Thoracic aorta (tissue), 2 donors: ENCODE data around the gene CTTN. TPM values are rescaled to one million over a fixed set of nuclear protein-coding genes. Genes with fewer than 3 reads are reported as not detected.

ENCODE experiments used
- ATAC-seq: fragments of 150-250 bp; one replicate; pipeline ENCODE4 v1.8.0; 2017; ENCODE audit warnings: low read depth; ENCODE audit not compliant: insufficient number of reproducible peaks, low FRiP score
- DNase-seq: peaks from one replicate; pipeline ENCODE4 v3.0.0-alpha.2; 2020; ENCODE audit warnings: low spot score
- H3K27ac ChIP-seq, 2 donors: fragments of 200-600 bp; sonication (generic); 1 replicate in 1 of 2; 2 replicates in 1 of 2; pipeline ENCODE4 v1.5.1; 2016; ENCODE audit warnings: mild to moderate bottlenecking in 2 of 2, moderate library complexity in 2 of 2
- H3K27me3 ChIP-seq: fragments of 200-600 bp; sonication (generic); replicated peaks from 2 replicates; pipeline ENCODE4 v1.6.0; 2016; ENCODE audit warnings: mild to moderate bottlenecking; ENCODE audit not compliant: insufficient read depth
- H3K36me3 ChIP-seq: fragments of 200-600 bp; sonication (generic); one replicate; pipeline ENCODE4 v1.5.1; 2016
- H3K4me1 ChIP-seq, 2 donors: fragments of 200-600 bp; sonication (generic); 1 replicate in 1 of 2; 2 replicates in 1 of 2; pipeline versions ENCODE4 v1.5.1 to v1.6.0; 2016; ENCODE audit warnings: low read depth in 2 of 2, mild to moderate bottlenecking in 1 of 2; ENCODE audit not compliant: control insufficient read depth in 1 of 2
- H3K4me3 ChIP-seq: fragments of 200-600 bp; sonication (generic); 2 replicates; pipeline ENCODE4 v1.5.1; 2016; ENCODE audit warnings: mild to moderate bottlenecking
- H3K9me3 ChIP-seq: fragments of 200-600 bp; sonication (generic); 2 replicates; pipeline ENCODE4 v1.5.1; 2016
- total RNA-seq, 2 donors: library from RNA; depleted of rRNA; stranded (reverse); fragments of >200 nt; gene quantifications; one replicate each; pipeline versions ENCODE4 v1.1.0 to v1.2.3, GENCODE V29; 2016
- TF ChIP-seq, protein P1 (sequence below): fragments of 200-600 bp; sonication (generic); IDR thresholded peaks from one replicate; pipeline ENCODE4 v1.5.1; 2019; ENCODE audit warnings: antibody characterized with exemption

The CTTN gene
- total RNA-seq, 2 donors from 2014 or later, result 415 to 578 TPM

DNA sequence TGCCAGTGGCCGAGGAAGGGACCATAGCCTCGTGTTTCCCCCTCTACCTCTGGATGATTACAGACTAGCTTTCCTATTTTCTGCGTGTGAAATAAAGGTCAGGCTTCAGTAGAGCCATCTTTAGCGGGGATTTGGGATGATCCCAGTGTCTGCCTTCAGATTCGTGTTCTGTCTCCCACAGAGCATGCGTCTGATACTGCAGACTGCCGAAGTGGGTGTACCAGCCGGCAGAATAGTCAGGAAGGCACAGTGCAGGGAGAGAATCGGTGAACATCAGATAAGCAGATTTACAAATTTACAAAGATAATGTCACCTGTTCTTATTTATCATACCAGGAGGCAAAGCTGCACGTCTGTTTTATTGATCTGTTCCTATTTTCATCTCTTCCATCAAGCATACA is 11.1 kb downstream of the CTTN start:
- no peaks in the 10 kb centered on the region for H3K27me3 ChIP-seq
- TF ChIP-seq, protein P1, sequence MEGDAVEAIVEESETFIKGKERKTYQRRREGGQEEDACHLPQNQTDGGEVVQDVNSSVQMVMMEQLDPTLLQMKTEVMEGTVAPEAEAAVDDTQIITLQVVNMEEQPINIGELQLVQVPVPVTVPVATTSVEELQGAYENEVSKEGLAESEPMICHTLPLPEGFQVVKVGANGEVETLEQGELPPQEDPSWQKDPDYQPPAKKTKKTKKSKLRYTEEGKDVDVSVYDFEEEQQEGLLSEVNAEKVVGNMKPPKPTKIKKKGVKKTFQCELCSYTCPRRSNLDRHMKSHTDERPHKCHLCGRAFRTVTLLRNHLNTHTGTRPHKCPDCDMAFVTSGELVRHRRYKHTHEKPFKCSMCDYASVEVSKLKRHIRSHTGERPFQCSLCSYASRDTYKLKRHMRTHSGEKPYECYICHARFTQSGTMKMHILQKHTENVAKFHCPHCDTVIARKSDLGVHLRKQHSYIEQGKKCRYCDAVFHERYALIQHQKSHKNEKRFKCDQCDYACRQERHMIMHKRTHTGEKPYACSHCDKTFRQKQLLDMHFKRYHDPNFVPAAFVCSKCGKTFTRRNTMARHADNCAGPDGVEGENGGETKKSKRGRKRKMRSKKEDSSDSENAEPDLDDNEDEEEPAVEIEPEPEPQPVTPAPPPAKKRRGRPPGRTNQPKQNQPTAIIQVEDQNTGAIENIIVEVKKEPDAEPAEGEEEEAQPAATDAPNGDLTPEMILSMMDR, result no peak
- peaks cover 82% of the 10 kb centered on the region for H3K36me3 ChIP-seq
- H3K4me1 ChIP-seq, result no peaks in the 10 kb centered on the region
- ATAC-seq, result no peak
- no peaks in the 10 kb centered on the region for H3K9me3 ChIP-seq
- no peak overlapping the region for H3K27ac ChIP-seq
- no peak for DNase-seq
- H3K4me3 ChIP-seq, result no peak overlapping the region

DNA sequence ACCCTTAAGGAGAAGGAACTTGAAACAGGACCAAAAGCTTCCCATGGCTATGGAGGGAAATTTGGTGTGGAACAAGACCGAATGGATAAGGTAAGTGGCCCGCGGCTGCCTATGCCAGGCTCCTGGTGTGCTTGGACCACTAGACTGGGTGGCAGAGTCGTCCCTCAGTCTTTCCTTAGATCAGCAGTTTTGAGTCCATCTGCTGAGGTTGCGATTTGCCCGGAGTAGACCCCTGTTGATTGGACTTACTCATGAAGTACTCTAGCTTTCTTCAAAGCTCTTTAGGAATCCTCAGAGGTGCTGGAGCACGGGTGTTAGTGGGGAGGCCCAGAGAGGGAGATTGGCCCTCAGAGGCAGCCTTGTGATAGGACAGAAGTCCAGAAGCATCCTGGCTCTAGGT is 11.5 kb downstream of the CTTN start:
- ATAC-seq (no peak), DNase-seq (no peak)
- H3K27me3 ChIP-seq, result no peaks in the 10 kb centered on the region
- no peak overlapping the region for H3K4me3 ChIP-seq
- TF ChIP-seq, protein P1, result no peak
- H3K27ac ChIP-seq, result no peak overlapping the region
- H3K36me3 ChIP-seq, result peaks cover 86% of the 10 kb centered on the region
- no peaks in the 10 kb centered on the region for H3K4me1 ChIP-seq
- H3K9me3 ChIP-seq, result no peaks in the 10 kb centered on the region

DNA sequence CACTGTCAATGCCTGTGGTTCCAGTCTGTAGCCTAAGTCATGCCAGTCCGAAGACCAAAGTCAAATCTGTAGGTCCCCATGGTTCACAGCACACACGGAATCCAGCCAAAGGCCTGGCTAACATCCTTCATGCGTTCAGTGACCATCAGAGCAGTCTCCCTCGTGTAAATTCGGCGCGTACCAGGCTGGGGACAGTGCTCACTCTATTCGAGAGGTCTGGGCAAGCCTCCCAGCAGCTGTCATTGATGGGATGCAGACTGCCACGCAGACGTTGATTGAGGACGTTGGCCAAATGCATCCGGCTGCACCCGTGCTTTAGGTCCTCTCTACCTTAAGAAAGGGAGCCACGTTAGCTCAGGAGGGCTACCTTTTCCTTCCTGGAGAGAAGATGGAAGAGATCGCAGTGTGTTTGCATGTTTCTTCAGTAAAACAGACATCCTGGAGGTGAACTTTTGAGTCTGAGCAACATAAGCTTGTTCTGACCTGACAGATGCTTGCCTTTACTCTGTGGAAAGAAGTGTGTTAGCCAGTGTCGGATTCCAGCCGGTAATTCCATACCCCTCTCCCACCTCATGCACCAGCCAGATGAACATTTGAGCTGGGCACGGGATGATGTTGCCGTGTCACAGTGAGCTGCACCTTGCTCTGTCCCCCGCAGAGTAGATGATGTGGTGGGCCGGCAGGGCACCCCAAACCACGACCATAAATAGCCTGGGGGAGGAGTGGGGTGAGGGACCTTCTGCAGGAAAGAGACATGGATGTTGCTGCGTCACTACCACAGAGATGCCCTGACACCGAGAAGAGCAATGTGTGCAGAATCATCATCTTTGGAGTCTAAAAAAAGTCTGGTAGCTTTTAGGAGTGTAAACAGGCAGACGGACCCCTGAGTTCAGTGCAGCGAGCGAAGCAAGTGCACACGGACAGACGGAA is 12.2 kb downstream of the CTTN start:
- ATAC-seq (no peak), DNase-seq (no peak)
- no peaks in the 10 kb centered on the region for H3K4me1 ChIP-seq
- H3K4me3 ChIP-seq, result no peak overlapping the region
- TF ChIP-seq, protein P1, result no peak
- no peaks in the 10 kb centered on the region for H3K27me3 ChIP-seq
- H3K27ac ChIP-seq, result no peak overlapping the region
- no peaks in the 10 kb centered on the region for H3K9me3 ChIP-seq
- H3K36me3 ChIP-seq, result peaks cover 92% of the 10 kb centered on the region

DNA sequence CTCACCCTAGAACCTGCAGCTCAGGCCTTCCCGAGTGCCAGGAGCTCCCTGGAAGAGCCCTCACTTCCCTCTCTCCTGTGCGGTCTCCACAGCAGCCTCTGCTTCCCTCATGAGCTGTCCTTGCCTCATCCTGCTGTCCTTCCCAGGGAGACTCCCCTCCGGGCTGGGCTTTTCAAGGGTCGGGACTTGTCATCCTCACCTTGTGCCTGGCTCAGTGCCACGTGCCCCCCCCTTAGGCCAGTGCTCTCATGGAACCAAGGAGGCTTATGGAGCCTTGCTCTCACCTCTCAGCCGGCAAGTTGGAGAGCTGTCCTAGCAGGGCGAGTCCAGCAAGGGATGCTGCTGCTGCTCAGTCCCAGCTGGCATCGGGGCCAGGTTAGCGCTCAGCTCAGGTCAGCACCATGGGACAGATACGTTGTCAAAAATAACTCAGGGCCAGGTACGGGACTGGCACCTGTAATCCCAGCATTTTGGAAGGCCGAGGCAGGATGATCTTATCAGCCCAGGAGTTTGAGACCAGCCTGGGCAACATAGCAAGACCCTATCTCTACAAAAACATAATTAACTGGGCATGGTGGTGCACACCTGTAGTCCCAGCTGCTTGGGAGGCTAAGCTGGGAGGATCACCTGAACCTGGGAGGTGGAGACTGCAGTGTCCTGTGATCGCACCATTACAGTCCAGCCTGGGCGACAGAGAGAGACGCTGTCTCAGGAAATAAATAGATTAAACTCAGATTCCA is 13.6 kb downstream of the CTTN start:
- H3K4me1 ChIP-seq, result no peaks in the 10 kb centered on the region
- TF ChIP-seq, protein P1, result no peak
- no peaks in the 10 kb centered on the region for H3K27me3 ChIP-seq
- ATAC-seq, result no peak
- no peak for DNase-seq
- peaks cover 95% of the 10 kb centered on the region for H3K36me3 ChIP-seq
- no peak overlapping the region for H3K4me3 ChIP-seq
- H3K27ac ChIP-seq, result no peak overlapping the region
- H3K9me3 ChIP-seq, result no peaks in the 10 kb centered on the region

DNA sequence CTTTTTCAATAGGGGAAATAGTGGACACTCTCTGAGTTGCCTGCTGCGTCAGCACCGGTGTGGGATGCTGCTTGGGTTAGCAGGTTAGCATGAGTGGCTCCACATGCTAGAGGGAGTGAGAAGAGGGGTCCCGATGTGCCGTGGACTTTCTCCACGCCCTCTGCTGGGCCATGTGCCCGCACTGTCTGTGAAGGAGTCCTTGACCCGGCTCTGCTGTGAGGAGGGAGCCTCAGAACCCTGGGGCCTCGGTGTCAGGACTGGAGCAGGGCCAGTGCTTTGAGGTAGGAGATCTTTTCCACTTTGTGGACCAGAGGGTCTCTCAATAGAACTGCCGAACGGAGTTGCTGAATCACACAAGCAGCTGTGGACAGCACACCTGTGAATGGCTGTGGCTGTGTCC is 14.8 kb downstream of the CTTN start:
- DNase-seq, result no peak
- Histone ChIP-seq H3K27me3 (no peaks in the 10 kb centered on the region), H3K36me3 (peaks cover 92% of the 10 kb centered on the region), H3K9me3 (no peaks in the 10 kb centered on the region), H3K27ac (no peak overlapping the region), H3K4me3 (no peak overlapping the region), H3K4me1 (no peaks in the 10 kb centered on the region)
- no peak for ATAC-seq
- TF ChIP-seq, protein P1, result no peak
